DMS153 treated with DMSO at 0.1 percent for 48 hours (cell line): Measurements from ENCODE around the gene UBN2.
"Not testable (repeated sequence)": the region's sequence is repeated elsewhere in the genome, so short reads cannot be mapped to it uniquely, and the experiment has no call there.

Experiments used
- DNase-seq: peaks from one replicate; lab custom pipeline; 2025; ENCODE audit not compliant: unreplicated experiment; lab: John Stamatoyannopoulos, UW

The UBN2 gene

DNA sequence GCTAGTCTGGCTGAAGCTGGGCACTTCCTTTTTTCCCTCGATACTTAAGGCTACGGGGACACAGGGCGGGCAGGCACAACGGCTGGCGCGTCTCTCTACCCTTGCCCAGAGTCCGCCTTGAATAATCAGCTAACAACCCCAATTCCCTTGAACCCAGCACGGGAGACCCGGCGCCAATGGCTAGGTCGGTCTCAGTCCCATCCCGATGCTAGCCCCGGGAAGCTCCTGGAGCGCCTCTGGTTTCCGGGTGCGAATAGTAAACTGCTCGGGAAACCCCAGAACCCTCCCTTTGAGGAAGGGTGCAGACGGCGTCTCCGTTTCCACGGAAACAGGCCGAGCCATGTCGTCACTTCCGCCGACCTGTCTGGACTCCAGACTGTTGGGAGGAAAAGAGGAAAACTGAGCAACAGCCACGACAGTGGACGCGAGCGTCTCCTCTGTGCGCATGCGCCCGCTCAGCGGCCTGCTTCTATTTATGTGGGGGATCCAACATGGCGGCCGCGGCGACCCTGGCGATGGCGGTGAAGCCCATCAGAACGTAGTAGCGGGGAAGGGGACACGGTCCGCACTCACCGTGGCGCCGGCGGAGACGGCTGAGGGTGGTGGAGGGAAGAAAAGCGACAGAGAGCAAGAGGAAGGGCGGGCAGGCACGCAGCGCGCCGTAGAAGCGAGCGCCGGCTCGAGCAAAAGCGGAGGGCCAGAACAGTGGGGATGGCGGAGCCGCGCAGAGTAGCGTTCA, at the start of gene UBN2:
TSS of gene UBN2 (plus strand) at position 464 of the 739 bp plus-strand sequence. CDS start at position 712, 248 bp downstream.
- peak; percentile 94 for DNase-seq

DNA sequence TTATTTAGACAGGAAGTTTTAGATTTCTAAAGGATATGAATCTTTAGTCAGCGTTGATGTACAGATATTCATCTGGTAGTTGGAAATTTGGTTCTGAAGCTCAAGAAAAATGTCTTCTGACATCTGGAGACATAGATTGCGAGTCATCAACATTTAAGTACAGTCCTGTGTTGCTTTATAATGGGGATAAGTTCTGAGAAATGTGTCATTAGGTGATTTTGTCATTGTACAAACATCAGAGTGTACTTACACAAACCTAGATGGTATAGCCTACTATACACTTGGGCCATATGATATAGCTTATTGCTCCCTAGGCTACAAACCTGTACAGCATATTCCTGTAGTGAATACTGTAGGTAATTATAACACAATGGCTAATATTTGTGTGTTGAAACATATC, 49.6 kb upstream of the UBN2 start:
- DNase-seq, result no peak

DNA sequence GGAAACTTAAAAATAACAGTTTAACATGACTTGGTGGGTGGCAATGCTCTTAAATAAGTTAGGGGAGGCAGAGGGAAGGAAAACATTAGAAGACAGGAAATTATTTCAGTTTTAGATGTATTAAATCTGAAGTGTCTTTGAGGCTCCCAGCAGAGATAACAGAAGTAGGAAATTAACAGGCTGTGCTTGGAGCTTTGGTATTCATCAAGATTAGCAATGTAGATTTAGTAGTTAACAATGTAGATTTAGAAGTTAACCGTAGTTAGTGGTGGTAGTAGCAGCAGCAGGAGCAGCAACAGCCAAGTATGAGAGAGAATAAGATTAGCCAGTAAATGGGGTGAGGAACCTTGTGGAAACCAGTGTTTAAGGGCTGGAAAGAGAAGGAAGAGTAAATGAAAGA, 48.7 kb upstream of the UBN2 start:
- no peak for DNase-seq

DNA sequence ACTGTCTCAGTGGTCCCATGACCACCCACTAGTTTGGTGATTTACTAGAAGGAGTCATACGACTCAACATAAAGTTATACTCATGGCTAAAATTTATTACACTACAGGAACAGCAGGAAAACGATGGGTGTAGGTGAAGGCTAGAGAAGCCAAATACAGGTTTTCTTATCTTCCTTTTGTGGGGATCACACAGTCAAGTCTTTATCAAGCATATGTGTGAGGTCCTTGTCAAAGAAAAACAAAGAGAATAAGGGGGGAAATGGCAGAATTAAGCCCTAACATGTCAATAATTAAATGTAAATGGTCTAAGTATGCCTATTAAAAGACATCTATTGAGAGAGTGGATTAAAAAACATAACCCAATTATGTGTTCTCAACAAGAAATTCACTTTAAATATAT, 47.8 kb upstream of the UBN2 start:
- DNase-seq, result no peak

DNA sequence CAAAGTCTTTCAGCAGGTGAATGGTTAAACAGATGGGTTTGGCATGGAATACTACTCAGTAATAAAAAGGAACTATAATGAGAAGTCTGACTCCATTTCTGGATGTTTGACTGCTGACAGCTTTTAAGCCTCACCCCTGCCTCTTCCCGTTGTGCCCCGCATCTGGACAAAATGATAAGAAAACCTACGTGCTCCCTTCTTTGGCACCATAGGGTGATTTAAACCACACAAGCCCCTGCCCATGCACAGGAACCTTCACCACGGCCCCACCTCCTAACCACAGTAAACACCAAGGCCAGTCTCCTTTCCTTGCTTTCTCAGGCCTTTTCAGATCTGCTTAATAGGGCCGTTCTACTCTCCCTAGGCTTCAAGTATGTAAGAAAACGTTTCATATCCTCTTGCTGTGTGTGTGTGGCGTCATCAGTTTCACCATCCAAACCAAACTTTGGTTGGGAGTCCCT, 47.1 kb upstream of the UBN2 start:
- DNase-seq, result no peak

DNA sequence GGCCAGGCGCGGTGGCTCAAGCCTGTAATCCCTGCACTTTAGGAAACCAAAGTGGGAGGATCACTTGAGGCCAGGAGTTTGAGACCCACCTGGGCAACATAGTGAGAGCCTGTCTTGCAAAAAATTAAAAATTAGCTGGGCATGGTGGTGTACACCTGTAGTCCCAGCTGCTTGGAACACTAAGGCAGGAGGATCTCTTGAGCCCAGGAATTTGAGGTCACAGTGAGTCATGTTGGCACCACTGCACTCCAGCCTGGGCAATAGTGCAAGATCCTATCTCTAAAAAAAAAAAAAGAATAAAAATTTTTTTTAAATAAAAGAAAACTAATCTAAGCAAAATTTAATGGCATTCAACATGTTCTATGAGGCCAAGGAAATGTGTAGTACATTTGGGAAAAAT, 44.9 kb upstream of the UBN2 start:
- DNase-seq, result no peak

DNA sequence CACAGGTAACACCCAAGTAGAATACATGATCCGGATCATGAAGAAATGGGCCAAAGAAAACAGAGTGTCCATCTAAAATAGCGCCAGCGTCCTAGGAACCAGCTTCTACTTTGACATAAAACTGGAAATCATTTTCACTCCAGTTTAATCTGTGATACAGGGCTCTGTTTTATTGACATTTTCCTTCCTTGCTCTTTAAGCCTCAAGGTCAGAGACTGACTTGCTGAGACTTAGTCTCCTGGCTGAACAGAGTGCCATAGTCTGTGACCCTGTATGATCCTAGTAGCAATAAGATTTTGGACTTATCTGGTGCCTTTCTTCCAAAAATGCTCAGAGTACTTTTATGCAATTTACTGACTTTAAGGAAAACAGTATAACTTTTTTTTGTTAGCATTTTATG, 41.7 kb upstream of the UBN2 start:
- no peak for DNase-seq

DNA sequence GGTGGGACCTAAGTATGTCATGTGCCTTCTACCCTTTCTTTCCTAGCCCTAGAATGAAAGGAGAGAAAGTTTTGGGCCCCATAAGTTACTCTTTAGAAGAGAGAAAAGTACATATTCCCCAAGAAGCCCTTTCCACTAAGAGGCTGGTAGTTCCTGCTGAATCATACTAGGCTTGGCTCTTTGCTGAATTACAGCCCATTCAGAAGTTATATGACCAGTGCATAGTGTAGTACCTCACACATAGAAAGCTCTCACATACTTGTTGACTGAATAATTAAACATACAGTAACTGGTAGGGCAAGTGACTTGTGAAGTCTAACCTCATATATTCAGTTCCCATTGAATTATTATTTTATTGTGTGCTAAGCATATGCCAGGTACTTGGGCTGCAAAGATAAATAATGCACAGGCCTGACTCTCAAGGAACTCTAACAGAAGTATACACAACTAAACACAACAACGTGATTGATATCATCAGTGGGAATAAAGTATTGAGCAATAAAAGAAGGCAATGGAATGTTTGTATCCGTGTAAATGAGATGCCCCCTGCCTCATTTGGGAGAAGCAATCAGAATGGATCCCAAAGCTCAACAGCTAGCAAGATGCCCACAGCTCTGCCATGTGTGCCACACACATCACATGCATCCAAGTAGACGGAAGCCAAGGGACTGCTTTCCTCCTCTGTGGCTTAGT, 38.9 kb upstream of the UBN2 start:
- DNase-seq, result no peak

DNA sequence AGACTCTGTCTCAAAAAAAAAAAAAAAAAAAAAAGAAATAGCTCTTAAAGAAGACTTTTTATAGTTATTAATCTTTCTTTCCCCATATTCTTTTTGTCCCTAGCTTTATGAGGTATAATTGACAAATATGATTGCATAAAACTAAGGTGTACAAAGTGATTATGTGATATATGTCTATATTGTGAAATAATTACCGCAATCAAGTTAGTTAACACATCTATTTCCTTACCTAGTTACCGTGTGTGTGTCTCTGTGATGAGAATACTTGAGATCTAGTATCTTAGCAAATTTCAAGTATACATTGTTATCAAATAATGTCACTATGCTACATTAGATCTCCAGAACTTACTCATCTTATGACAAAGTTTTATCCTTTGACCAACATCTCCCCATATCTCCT, 30.7 kb upstream of the UBN2 start:
- DNase-seq, result no peak

DNA sequence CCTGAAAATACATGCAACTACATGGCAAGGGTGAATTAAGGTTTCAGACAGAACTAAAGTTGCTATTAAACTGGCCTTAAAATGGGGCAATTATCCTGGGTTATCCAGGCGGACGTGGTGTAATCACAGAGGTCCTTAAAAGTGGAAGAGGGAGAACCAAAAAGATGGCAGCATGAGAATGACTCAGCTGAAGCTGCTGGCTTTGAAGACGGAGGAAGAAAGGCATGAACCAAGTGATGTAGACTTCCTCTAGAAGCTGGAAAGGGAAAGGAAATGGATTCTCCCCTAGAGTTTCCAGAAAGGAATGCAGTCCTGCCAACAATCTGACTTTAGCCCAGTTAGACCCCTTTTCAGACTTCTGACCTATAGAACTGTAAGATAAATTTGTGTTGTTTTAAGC, 27.0 kb upstream of the UBN2 start:
- no peak for DNase-seq

DNA sequence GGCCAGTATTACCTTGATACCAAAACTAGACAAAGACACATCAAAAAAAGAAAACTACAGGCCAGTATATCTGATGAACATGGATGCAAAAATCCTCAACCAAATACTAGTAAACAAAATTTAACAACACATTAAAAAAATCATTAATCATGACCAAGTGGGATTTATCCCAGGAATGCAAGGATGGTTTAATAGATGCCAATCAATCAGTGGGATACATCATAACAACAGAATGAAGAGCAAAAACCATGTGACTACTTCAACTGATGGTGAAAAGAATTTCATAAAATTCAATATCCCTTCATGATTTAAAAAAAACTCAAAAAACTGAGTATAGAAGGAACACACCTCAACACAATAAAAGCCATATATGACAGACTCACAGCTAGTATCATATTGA, 25.2 kb upstream of the UBN2 start:
- no peak for DNase-seq

DNA sequence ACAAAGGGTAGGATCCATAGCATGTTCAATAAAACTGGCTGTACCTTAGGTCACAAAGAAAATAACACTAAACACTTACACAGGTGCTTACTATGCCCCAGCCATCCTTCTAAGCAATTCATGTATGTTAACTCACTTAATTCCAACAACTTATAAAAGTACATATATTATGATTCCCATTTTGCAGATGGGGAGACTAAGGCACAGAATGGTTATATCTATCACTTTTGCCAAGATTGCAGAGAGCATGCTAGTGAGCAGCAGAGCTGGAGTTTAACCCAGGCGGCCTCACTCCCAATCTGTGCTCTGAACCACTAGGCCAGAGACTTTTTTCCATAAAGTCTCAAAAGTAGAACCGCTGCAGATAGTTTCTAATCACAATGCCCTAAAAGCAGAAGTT, 18.9 kb upstream of the UBN2 start:
- DNase-seq, result no peak

DNA sequence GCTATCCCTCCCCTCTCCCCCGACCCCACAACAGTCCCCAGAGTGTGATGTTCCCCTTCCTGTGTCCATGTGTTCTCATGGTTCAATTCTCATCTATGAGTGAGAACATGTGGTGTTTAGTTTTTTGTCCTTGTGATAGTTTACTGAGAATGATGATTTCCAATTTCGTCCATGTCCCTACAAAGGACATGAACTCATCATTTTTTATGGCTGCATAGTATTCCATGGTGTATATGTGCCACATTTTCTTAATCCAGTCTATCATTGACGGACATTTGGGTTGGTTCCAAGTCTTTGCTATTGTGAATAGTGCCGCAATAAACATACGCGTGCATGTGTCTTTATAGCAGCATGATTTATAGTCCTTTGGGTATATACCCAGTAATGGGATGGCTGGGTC, 17.5 kb upstream of the UBN2 start:
- not testable (repeated sequence) for DNase-seq

DNA sequence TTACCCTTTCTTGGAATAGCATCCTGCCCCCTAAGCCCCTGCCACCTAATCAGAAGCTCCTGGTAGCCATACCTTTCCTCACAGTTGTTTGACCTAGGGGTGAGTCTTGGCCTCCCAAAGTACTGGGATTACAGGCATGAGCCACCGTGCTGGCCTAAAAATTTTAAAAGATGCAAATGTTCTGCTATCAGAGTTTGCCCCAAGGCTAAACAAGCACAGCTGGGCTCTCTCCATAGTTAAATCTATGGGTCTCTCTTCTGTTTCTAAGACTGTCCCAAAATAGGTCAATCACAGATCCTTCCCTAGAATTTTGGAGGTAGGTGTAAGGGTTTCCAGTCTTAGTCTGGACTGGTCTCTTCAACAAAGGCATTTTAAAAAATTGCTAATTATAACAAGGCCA, 12.9 kb upstream of the UBN2 start:
- DNase-seq, result no peak

DNA sequence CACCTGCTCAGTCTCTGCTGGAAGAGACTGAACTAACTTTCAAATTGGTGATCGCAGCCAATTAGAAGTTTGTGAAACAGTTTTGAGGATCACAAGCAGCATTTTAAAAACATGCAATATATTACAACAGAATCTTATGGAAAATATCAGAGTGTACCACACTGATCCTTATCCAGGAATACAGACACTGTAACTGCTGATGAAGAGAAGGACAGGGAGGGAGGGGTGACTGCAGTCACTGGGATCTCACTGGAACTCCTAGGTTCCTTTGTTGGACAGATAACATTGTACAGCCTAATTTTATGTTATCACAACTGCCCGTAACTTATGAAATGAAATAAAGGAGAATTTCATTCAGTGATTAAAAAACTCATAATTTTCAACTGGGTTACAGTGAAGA, 6.8 kb upstream of the UBN2 start:
- no peak for DNase-seq

DNA sequence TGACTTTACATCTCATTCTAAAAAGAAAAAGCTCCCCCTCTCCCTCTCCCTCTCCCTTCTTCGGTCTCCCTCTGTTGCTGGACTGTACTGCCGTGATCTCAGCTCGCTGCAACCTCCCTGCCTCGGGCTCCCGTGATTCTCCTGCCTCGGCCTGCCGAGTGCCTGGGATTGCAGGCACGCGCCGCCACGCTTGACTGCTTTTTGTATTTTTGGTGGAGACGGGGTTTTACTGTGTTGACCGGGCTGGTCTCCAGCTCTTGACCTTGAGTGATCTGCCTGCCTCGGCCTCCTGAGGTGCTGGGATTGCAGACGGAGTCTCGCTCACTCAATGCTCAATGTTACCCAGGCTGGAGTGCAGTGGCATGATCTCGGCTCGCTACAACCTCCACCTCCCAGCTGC, 6.2 kb upstream of the UBN2 start:
- not testable (repeated sequence) for DNase-seq

DNA sequence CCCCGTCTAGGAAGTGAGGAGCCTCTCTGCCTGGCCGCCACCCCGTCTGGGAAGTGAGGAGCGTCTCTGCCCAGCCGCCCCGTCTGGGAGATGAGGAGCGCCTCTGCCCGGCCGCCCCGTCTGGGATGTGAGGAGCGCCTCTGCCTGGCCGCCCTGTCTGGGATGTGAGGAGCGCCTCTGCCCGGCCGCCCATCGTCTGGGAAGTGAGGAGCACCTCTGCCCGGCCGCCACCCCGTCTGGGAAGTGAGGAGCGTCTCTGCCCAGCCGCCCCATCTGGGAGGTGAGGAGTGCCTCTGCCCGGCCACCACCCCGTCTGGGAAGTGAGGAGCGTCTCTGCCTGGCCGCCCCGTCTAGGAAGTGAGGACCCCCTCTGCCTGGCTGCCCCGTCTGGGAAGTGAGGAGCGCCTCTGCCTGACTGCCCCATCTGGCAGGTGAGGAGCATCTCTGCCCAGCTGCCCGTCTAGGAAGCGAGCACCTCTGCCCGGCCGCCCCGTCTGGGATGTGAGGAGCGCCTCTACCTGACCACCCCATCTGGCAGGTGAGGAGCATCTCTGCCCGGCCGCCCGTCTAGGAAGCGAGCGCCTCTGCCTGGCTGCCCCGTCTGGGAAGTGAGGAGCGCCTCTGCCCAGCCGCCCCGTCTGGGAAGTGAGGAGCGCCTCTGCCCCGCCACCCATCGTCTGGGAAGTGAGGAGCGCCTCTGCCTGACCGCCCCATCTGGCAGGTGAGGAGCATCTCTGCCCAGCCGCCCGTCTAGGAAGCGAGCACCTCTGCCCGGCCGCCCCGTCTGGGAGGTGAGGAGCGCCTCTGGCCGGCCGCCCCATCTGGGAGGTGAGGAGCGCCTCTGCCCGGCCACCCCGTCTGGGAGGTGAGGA, 5.5 kb upstream of the UBN2 start:
- not testable (repeated sequence) for DNase-seq

DNA sequence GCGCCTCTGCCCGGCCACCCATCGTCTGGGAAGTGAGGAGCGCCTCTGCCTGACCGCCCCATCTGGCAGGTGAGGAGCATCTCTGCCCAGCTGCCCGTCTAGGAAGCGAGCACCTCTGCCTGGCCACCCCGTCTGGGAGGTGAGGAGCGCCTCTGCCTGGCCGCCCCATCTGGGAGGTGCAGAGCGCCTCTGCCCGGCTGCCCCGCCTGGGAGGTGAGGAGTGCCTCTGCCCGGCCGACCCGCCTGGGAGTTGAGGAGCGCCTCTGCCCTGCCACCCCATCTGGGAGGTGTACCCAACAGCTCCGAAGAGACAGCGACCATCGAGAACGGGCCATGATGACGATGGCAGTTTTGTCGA, 4.9 kb upstream of the UBN2 start:
- not testable (repeated sequence) for DNase-seq

DNA sequence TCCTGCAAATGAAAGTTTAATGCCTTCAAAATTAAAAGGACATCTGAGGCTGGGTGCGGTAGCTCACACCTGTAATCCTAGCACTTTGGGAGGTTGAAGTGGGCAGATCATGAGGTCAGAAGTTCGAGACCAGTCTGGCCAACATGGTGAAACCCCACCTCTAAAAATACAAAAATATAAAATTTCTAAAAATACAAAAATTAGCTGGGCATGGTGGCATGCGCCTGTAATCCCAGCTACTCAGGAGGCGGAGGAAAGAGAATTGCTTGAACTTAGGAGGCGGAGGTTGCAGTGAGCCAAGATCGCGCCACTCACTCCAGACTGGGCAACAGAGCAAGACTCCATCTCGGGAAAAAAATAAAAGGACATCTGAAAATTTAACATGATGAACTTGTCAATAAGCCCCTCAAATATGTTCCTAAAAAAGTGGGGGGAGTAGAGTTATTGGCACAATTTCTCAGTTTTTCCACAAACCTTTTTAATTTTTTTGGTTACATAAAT, 4.0 kb upstream of the UBN2 start:
- not testable (repeated sequence) for DNase-seq

DNA sequence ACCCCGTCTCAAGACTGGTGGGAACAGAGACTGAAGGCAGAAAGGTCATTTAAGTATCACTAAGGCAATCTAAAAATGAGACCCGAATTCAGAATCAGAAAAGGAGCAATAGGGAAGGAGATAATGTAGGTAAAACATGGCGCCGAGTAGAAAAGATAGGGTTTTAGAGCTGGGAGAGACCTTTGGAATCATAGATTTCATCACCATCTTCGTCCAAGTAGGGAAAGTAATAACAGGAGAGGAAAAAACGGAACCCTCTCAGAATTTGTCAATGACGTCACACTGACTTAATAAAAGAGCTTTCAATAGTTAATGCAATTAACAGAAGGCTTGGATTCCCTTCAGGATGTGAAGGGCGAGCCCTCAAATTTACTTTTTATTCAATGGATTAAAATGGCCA, 1.0 kb upstream of the UBN2 start:
- no peak for DNase-seq

DNA sequence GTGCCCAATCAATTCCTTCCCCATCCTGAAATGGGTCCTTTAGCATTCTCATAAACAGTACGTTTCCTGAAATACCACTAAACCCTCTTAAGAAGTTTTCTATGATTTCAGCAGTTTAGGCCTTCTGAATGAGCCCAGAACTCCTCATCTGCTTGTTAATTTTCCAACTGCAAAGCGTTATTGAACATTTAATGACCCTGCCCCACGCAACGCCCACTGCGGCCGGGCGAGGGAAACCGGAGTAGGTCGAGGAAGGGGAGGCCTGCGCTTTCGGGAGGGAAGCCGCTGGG, 608 bp upstream of the UBN2 start:
- DNase-seq, result no peak
